ENCODE measurements around the gene OPCML.
A peak's percentile ranks its signal among the peaks of the same experiment; 100 is the strongest.

Gene OPCML

DNA sequence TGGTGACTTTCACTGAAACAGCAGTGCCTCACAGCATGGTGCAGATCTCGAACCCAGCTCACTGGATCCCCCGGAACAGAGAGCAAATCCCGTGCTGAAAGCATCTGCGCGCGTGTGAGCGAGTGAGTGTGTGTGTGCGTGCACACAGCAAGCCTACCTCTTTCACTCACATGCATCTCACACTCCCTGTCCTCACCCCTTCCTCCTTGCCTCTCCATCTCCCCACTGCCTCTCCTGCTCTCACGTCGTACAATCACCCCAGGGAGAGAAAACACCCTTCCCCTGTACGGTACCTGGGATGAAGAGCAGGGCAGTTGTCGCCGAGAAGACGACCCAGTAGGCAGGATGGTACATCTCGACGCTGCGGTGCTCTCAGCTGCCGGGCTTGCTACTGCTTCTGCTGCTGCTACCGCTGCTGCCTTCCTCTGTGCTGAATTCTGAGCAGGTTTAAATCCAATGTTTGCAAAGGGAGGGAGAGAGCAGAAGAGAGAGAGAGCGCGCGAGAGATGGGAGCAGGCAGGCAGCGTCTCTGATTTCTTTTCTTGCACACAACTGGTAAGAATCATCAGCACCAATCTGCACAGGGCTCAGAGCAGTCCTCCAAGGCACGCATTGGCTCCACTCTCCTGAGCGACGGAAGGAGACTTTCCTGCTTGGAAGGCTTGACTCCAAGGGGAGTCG is at the start of gene OPCML:
Gene OPCML (minus strand): TSS at position 531 of the 681 bp plus-strand sequence.
- no peak within 1 kb of the TSS for H3K27ac ChIP-seq
- no peak for TF ChIP-seq CTCF (conservative IDR thresholded peaks at IDR 0.05)

- no peak for TF ChIP-seq CTCF (conservative IDR thresholded peaks at IDR 0.05)
- H3K27ac ChIP-seq: no peak overlapping the region
Observed at GRCh38 chr11:133581091-133581490, 48.8 kb upstream of the OPCML start.

- H3K27ac ChIP-seq: no peak overlapping the region
- no peak for TF ChIP-seq CTCF (conservative IDR thresholded peaks at IDR 0.05)
Observed at GRCh38 chr11:133579165-133580031, 47.1 kb upstream of the OPCML start.

DNA sequence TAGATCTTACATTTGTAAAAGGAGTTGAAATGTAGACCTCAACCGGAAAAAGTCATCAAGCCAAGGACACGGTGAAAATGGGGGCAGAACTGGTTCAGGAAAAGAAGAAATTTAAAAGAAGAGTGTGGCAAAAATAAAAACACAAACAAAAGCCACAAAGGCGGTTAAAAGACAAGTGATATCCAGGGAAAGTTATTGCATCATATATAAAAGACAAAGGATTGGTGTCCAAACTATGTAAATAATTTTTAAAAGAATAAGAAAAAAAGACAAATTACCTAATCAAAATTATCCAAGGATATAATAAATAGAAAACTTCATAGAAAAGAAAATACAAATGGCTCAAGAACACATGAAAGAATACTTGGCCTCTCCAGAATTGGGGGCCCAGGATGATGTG is 45.1 kb upstream of the OPCML start:
- TF ChIP-seq CTCF (conservative IDR thresholded peaks at IDR 0.05): no peak
- no peak overlapping the region for H3K27ac ChIP-seq

GRCh38 chr11:133576351-133576750 is 44.0 kb upstream of the OPCML start:
- peak; percentile 2; the same call in 1 of the 2 replicates for TF ChIP-seq CTCF (conservative IDR thresholded peaks at IDR 0.05)
- no peak overlapping the region for H3K27ac ChIP-seq

- no peak overlapping the region for H3K27ac ChIP-seq
Observed at GRCh38 chr11:133573081-133573480, 40.8 kb upstream of the OPCML start.

More at GRCh38 chr11:133573081-133573480, 40.8 kb upstream of the OPCML start:
- no peak for TF ChIP-seq CTCF (conservative IDR thresholded peaks at IDR 0.05)

Measured in VCaP (cell line).